B cell (primary cell): Measurements from ENCODE around the gene KDM4D.

ENCODE experiments used
- CTCF ChIP-seq: fragments of 200-600 bp; IDR thresholded peaks from one replicate; pipeline ENCODE4 v1.8.0; 2022; ENCODE audit warnings: antibody characterized with exemption, mild to moderate bottlenecking
- EZH2 ChIP-seq: IDR thresholded peaks from 2 replicates; pipeline ENCODE4 v1.6.1; 2012; ENCODE audit warnings: borderline replicate concordance, low read depth, mild to moderate bottlenecking, moderate library complexity, low read length; ENCODE audit not compliant: insufficient read depth, poor library complexity, severe bottlenecking

- TF ChIP-seq CTCF (no peak), EZH2 (no peak)
Observed at GRCh38 chr11:94939346-94939745, 34.2 kb upstream of the KDM4D start.
